ENCODE data around the gene KCND3. TPM values are rescaled to one million over a fixed set of nuclear protein-coding genes. Genes with fewer than 3 reads are reported as not detected.

Gene KCND3
- total RNA-seq, 1 donor from 2014 or later, result 0.43 TPM

DNA sequence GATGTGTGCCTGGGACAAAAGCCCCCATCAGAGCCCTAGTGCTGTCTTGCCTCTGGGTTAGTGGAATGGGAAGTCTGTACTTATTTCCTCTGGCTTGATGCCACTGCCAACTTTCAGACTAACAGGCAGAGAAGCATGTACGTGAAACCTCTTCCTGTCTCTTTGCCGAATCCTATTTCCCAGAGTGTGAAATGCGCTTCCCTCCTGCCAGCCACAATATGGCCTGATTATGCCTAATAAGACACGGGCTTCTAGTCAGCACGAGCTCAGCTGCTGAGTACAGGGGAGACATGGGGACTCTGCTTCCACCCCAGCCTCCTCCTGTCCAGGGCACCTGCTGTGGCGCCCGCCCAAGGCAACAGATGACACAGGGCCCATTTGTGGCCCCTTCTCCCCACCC lies 111.4 kb downstream of the KCND3 start:
- Mint-ChIP-seq H3K9me3 (ENCODE audit: unreplicated experiment) (no peaks in the 10 kb centered on the region), H3K4me1 (ENCODE audit: low read depth, unreplicated experiment) (no peaks in the 10 kb centered on the region), H3K27ac (ENCODE audit: unreplicated experiment) (no peak overlapping the region), H3K27me3 (ENCODE audit: low read depth, unreplicated experiment) (peaks cover 32% of the 10 kb centered on the region), H3K4me3 (ENCODE audit: unreplicated experiment) (no peak overlapping the region), H3K36me3 (ENCODE audit: low read depth, unreplicated experiment) (no peaks in the 10 kb centered on the region)
- no peaks in the 10 kb centered on the region for H3K27me3 ChIP-seq (ENCODE audit: insufficient read depth, low read length)
- H3K27ac ChIP-seq (ENCODE audit: low read depth, low read length), result no peak overlapping the region
- H2AFZ ChIP-seq (ENCODE audit: low read depth, low read length), result no peak overlapping the region
- no peak overlapping the region for H3K9ac ChIP-seq (ENCODE audit: low read length)
- no peak overlapping the region for H3K4me2 ChIP-seq (ENCODE audit: low read length)
- no peaks in the 10 kb centered on the region for H4K20me1 ChIP-seq (ENCODE audit: insufficient read depth, low read length)
- FAIRE-seq (no peak), DNase-seq (ENCODE audit: low read depth) (no peak)
- no peaks in the 10 kb centered on the region for H3K36me3 ChIP-seq (ENCODE audit: insufficient read depth, low read length)
- H3K4me3 ChIP-seq (ENCODE audit: insufficient read depth, low read depth, low read length), result no peak overlapping the region
- H3K79me2 ChIP-seq (ENCODE audit: insufficient read depth, low read length), result no peaks in the 10 kb centered on the region
- no peaks in the 10 kb centered on the region for H3K9me3 ChIP-seq (ENCODE audit: insufficient read depth, low read depth, low read length)
- no peak for TF ChIP-seq EZH2 (IDR thresholded peaks at IDR 0.05; ENCODE audit: insufficient read depth, low read length)
- H3K4me1 ChIP-seq (ENCODE audit: insufficient read depth, low read length), result no peaks in the 10 kb centered on the region

- Mint-ChIP-seq H3K4me1 (ENCODE audit: low read depth, unreplicated experiment) (no peaks in the 10 kb centered on the region), H3K27me3 (ENCODE audit: low read depth, unreplicated experiment) (peaks cover 29% of the 10 kb centered on the region), H3K9me3 (ENCODE audit: unreplicated experiment) (no peaks in the 10 kb centered on the region), H3K4me3 (ENCODE audit: unreplicated experiment) (no peak overlapping the region), H3K27ac (ENCODE audit: unreplicated experiment) (no peak overlapping the region), H3K36me3 (ENCODE audit: low read depth, unreplicated experiment) (no peaks in the 10 kb centered on the region)
- H3K36me3 ChIP-seq (ENCODE audit: insufficient read depth, low read length), result no peaks in the 10 kb centered on the region
- H3K4me2 ChIP-seq (ENCODE audit: low read length), result no peak overlapping the region
- H3K9ac ChIP-seq (ENCODE audit: low read length), result no peak overlapping the region
- H2AFZ ChIP-seq (ENCODE audit: low read depth, low read length), result no peak overlapping the region
- DNase-seq (ENCODE audit: low read depth) (no peak), FAIRE-seq (no peak)
- no peak for TF ChIP-seq EZH2 (IDR thresholded peaks at IDR 0.05; ENCODE audit: insufficient read depth, low read length)
- no peaks in the 10 kb centered on the region for H3K4me1 ChIP-seq (ENCODE audit: insufficient read depth, low read length)
- no peaks in the 10 kb centered on the region for H3K27me3 ChIP-seq (ENCODE audit: insufficient read depth, low read length)
- H4K20me1 ChIP-seq (ENCODE audit: insufficient read depth, low read length), result no peaks in the 10 kb centered on the region
- H3K4me3 ChIP-seq (ENCODE audit: insufficient read depth, low read depth, low read length), result no peak overlapping the region
- no peaks in the 10 kb centered on the region for H3K9me3 ChIP-seq (ENCODE audit: insufficient read depth, low read depth, low read length)
- no peaks in the 10 kb centered on the region for H3K79me2 ChIP-seq (ENCODE audit: insufficient read depth, low read length)
- no peak overlapping the region for H3K27ac ChIP-seq (ENCODE audit: low read depth, low read length)
These were observed 112.8 kb downstream of the KCND3 start for GRCh38 chr1:111876631-111877030.

DNA sequence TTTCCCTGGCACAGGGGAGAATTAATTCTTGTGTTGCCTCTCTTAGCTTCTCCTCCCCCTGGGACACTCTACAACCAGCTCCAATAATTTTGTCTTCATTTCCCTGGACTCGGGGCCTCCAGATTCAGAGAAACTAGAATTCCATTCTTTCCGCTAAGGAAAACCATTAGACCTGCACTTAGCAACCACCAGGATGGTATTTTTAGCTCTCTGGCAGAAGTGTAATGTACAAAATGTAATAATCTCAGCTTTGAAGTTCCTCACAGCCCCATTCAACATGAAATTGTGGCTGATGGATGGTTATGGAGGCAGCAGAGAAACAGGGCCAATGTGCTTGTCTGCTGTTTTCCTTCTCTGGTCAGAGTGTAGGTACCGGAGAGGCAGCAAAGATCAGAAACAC lies 113.8 kb downstream of the KCND3 start:
- Histone ChIP-seq H4K20me1 (ENCODE audit: insufficient read depth, low read length) (no peaks in the 10 kb centered on the region), H3K36me3 (ENCODE audit: insufficient read depth, low read length) (no peaks in the 10 kb centered on the region), H3K4me2 (ENCODE audit: low read length) (no peak overlapping the region), H3K79me2 (ENCODE audit: insufficient read depth, low read length) (no peaks in the 10 kb centered on the region), H3K27me3 (ENCODE audit: insufficient read depth, low read length) (no peaks in the 10 kb centered on the region), H2AFZ (ENCODE audit: low read depth, low read length) (no peak overlapping the region), H3K9ac (ENCODE audit: low read length) (no peak overlapping the region), H3K27ac (ENCODE audit: low read depth, low read length) (no peak overlapping the region), H3K4me1 (ENCODE audit: insufficient read depth, low read length) (no peaks in the 10 kb centered on the region), H3K4me3 (ENCODE audit: insufficient read depth, low read depth, low read length) (no peak overlapping the region), H3K9me3 (ENCODE audit: insufficient read depth, low read depth, low read length) (no peaks in the 10 kb centered on the region)
- Mint-ChIP-seq H3K4me1 (ENCODE audit: low read depth, unreplicated experiment) (no peaks in the 10 kb centered on the region), H3K4me3 (ENCODE audit: unreplicated experiment) (no peak overlapping the region), H3K36me3 (ENCODE audit: low read depth, unreplicated experiment) (no peaks in the 10 kb centered on the region), H3K27ac (ENCODE audit: unreplicated experiment) (no peak overlapping the region), H3K27me3 (ENCODE audit: low read depth, unreplicated experiment) (peaks cover 25% of the 10 kb centered on the region), H3K9me3 (ENCODE audit: unreplicated experiment) (no peaks in the 10 kb centered on the region)
- TF ChIP-seq, protein P1, sequence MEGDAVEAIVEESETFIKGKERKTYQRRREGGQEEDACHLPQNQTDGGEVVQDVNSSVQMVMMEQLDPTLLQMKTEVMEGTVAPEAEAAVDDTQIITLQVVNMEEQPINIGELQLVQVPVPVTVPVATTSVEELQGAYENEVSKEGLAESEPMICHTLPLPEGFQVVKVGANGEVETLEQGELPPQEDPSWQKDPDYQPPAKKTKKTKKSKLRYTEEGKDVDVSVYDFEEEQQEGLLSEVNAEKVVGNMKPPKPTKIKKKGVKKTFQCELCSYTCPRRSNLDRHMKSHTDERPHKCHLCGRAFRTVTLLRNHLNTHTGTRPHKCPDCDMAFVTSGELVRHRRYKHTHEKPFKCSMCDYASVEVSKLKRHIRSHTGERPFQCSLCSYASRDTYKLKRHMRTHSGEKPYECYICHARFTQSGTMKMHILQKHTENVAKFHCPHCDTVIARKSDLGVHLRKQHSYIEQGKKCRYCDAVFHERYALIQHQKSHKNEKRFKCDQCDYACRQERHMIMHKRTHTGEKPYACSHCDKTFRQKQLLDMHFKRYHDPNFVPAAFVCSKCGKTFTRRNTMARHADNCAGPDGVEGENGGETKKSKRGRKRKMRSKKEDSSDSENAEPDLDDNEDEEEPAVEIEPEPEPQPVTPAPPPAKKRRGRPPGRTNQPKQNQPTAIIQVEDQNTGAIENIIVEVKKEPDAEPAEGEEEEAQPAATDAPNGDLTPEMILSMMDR (IDR thresholded peaks at IDR 0.05; ENCODE audit: insufficient read depth, low read depth, low read length), result no peak
- no peak for TF ChIP-seq EZH2 (IDR thresholded peaks at IDR 0.05; ENCODE audit: insufficient read depth, low read length)
- no peak for FAIRE-seq
- no peak for DNase-seq (ENCODE audit: low read depth)

All from astrocyte (in vitro differentiated cells and primary cell).